IMR-90 (cell line): Measurements from ENCODE around the gene PRKAG1. TPM values are rescaled to one million over a fixed set of nuclear protein-coding genes. Genes with fewer than 3 reads are reported as not detected.
A peak's percentile ranks its signal among the peaks of the same experiment; 100 is the strongest.

ENCODE experiments used
- ATAC-seq: fragments of 200-7000 bp; cut with Tn5 transposase; 2 replicates; pipeline ENCODE4 v1.9.1; 2020; ENCODE audit warnings: low read depth, mild to moderate bottlenecking, moderate library complexity
- BruUV-seq: library from RNA; stranded (reverse); fragments of 400-500 nt; replicated peaks from 2 replicates; lab custom pipeline; 2021; lab: Mats Ljungman, UMichigan
- CTCF ChIA-PET: fragments of 300-600 bp; formaldehyde crosslinking; extraction: SDS; loops from one replicate; lab custom pipeline; 2021; ENCODE audit warnings: antibody characterized with exemption; lab: Yijun Ruan, JAX
- POLR2A ChIA-PET: fragments of 300-600 bp; sonication (Branson Sonifier 250); formaldehyde crosslinking; loops from one replicate; lab custom pipeline; 2022; ENCODE audit warnings: antibody characterized with exemption; ENCODE audit not compliant: unreplicated experiment; lab: Charles Lee
- DNase-seq: peaks from one replicate; pipeline ENCODE4 v3.0.0; 2013
- H2AFZ ChIP-seq: replicated peaks from 2 replicates; pipeline ENCODE3; 2013; ENCODE audit warnings: low read length, mild to moderate bottlenecking; ENCODE audit not compliant: poor library complexity
- H2AK5ac ChIP-seq: 2 replicates; pipeline ENCODE4 v1.6.1; 2013; ENCODE audit warnings: low read depth, low read length, inconsistent platforms
- H2AK9ac ChIP-seq: replicated peaks from 2 replicates; pipeline ENCODE3; 2013; ENCODE audit warnings: mild to moderate bottlenecking, low read depth, low read length, moderate library complexity; ENCODE audit not compliant: poor library complexity
- H2BK120ac ChIP-seq: 2 replicates; pipeline ENCODE4 v1.6.1; 2013; ENCODE audit warnings: low read depth, low read length, inconsistent platforms
- H2BK15ac ChIP-seq: 3 replicates; pipeline ENCODE4 v1.6.1; 2013; ENCODE audit warnings: low read depth, low read length, inconsistent platforms
- H2BK20ac ChIP-seq: 2 replicates; pipeline ENCODE4 v1.6.1; 2013; ENCODE audit warnings: low read depth, mild to moderate bottlenecking, inconsistent platforms, low read length, moderate library complexity
- H2BK5ac ChIP-seq: 2 replicates; pipeline ENCODE4 v1.6.1; 2013; ENCODE audit warnings: mild to moderate bottlenecking, low read depth, low read length, inconsistent platforms; ENCODE audit not compliant: poor library complexity, severe bottlenecking
- H3K14ac ChIP-seq: replicated peaks from 2 replicates; pipeline ENCODE4 v1.6.1; 2013; ENCODE audit warnings: low read depth, low read length, inconsistent platforms
- H3K18ac ChIP-seq: 2 replicates; pipeline ENCODE4 v1.6.1; 2013; ENCODE audit warnings: low read depth, low read length, control low read depth
- H3K23ac ChIP-seq: 2 replicates; pipeline ENCODE4 v1.6.1; 2013; ENCODE audit warnings: low read depth, low read length, inconsistent platforms
- H3K27ac ChIP-seq: 2 replicates; pipeline ENCODE4 v1.5.1; 2013; ENCODE audit warnings: mild to moderate bottlenecking, control low read depth, low read length; ENCODE audit not compliant: insufficient read depth
- H3K27me3 ChIP-seq: 2 replicates; pipeline ENCODE4 v1.6.1; 2013; ENCODE audit warnings: low read length; ENCODE audit not compliant: control insufficient read depth, insufficient read depth
- H3K36me3 ChIP-seq: 2 replicates; pipeline ENCODE4 v1.6.1; 2013; ENCODE audit warnings: low read length, mixed read lengths; ENCODE audit not compliant: control insufficient read depth, insufficient read depth
- H3K4ac ChIP-seq: 2 replicates; pipeline ENCODE4 v1.6.1; 2013; ENCODE audit warnings: low read depth, low read length, inconsistent platforms
- H3K4me1 ChIP-seq: 2 replicates; pipeline ENCODE4 v1.6.1; 2013; ENCODE audit warnings: low read length, mixed read lengths; ENCODE audit not compliant: control insufficient read depth, insufficient read depth
- H3K4me2 ChIP-seq: 2 replicates; pipeline ENCODE4 v1.6.1; 2013; ENCODE audit warnings: low read depth, mild to moderate bottlenecking, control low read depth, low read length, moderate library complexity
- H3K4me3 ChIP-seq: 2 replicates; pipeline ENCODE4 v1.5.1; 2013; ENCODE audit warnings: low read depth, mild to moderate bottlenecking, control low read depth, low read length, moderate library complexity; ENCODE audit not compliant: insufficient read depth
- H3K56ac ChIP-seq: 2 replicates; pipeline ENCODE4 v1.6.1; 2013; ENCODE audit warnings: low read length, inconsistent platforms; ENCODE audit not compliant: insufficient read depth; ENCODE audit errors: extremely low read depth
- H3K79me1 ChIP-seq, 2 experiments: 2 replicates each; pipeline ENCODE4 v1.6.1; 2013; ENCODE audit warnings: low read length in 2 of 2, inconsistent platforms in 1 of 2, low read depth in 1 of 2
- H3K9ac ChIP-seq: 2 replicates; pipeline ENCODE4 v1.6.1; 2013; ENCODE audit warnings: low read depth, low read length, control low read depth
- H3K9me1 ChIP-seq: 2 replicates; pipeline ENCODE4 v1.6.1; 2013; ENCODE audit warnings: low read length, inconsistent platforms; ENCODE audit not compliant: insufficient read depth
- H3K9me3 ChIP-seq: 2 replicates; pipeline ENCODE4 v1.6.1; 2013; ENCODE audit warnings: low read length; ENCODE audit not compliant: control insufficient read depth, insufficient read depth
- H4K20me1 ChIP-seq: 2 replicates; pipeline ENCODE4 v1.6.1; 2013; ENCODE audit warnings: low read length, inconsistent platforms; ENCODE audit not compliant: insufficient read depth
- H4K5ac ChIP-seq: 2 replicates; pipeline ENCODE4 v1.6.1; 2013; ENCODE audit warnings: mild to moderate bottlenecking, low read depth, low read length, control low read depth
- H4K8ac ChIP-seq, 2 experiments: 2 replicates each; pipeline ENCODE4 v1.6.1; 2013; ENCODE audit warnings: low read depth in 2 of 2, low read length in 2 of 2, control low read depth in 1 of 2, inconsistent platforms in 1 of 2
- H4K91ac ChIP-seq: 2 replicates; pipeline ENCODE4 v1.6.1; 2013; ENCODE audit warnings: low read depth, low read length, inconsistent platforms; ENCODE audit not compliant: insufficient read depth
- BHLHE40 ChIP-seq: fragments of 150-350 bp; IDR thresholded peaks from 2 replicates; pipeline ENCODE4 v1.6.1; 2016; ENCODE audit warnings: mild to moderate bottlenecking, low read depth, low read length
- CEBPB ChIP-seq: IDR thresholded peaks from 2 replicates; pipeline ENCODE4 v1.6.1; 2012; ENCODE audit warnings: low read depth, low read length, improper control_type of control experiment
- CHD1 ChIP-seq: IDR thresholded peaks from 2 replicates; pipeline ENCODE4 v1.6.1; 2012; ENCODE audit warnings: low read depth, low read length, improper control_type of control experiment
- CTCF ChIP-seq: conservative IDR thresholded peaks from 2 replicates; pipeline ENCODE4 v1.5.1; 2012; ENCODE audit warnings: mild to moderate bottlenecking, low read depth, low read length, improper control_type of control experiment
- FOS ChIP-seq: fragments of 150-350 bp; IDR thresholded peaks from 2 replicates; pipeline ENCODE4 v1.6.1; 2016; ENCODE audit warnings: low read depth, low read length
- MAFK ChIP-seq: IDR thresholded peaks from 2 replicates; pipeline ENCODE4 v1.6.1; 2012; ENCODE audit warnings: low read depth, low read length, improper control_type of control experiment
- MAZ ChIP-seq: IDR thresholded peaks from 2 replicates; pipeline ENCODE4 v1.6.1; 2012; ENCODE audit warnings: low read depth, mild to moderate bottlenecking, low read length, improper control_type of control experiment, moderate library complexity, borderline replicate concordance
- RAD21 ChIP-seq: IDR thresholded peaks from 2 replicates; pipeline ENCODE4 v1.6.1; 2012; ENCODE audit warnings: low read length, improper control_type of control experiment
- RCOR1 ChIP-seq: IDR thresholded peaks from 2 replicates; pipeline ENCODE4 v1.6.1; 2012; ENCODE audit warnings: mild to moderate bottlenecking, low read length, improper control_type of control experiment; ENCODE audit not compliant: insufficient replicate concordance
- RFX5 ChIP-seq: IDR thresholded peaks from 2 replicates; pipeline ENCODE4 v1.8.0; 2012; ENCODE audit warnings: low read depth, mild to moderate bottlenecking, low read length, moderate library complexity
- SMC3 ChIP-seq: fragments of 150-350 bp; IDR thresholded peaks from 2 replicates; pipeline ENCODE4 v1.6.1; 2016; ENCODE audit warnings: low read depth, mild to moderate bottlenecking, antibody characterized with exemption, low read length, moderate library complexity
- WGBS, 2 experiments: methylation state at CpG; one replicate each; pipeline versions ENCODE4 v1.1.5 to v1.1.7; 2013; ENCODE audit warnings: missing lambda C conversion rate in 2 of 2; ENCODE audit not compliant: insufficient read length in 1 of 2; ENCODE audit errors: extremely low coverage in 2 of 2; 5-methylcytosine and 5-hydroxymethylcytosine counted together
- dilution Hi-C: fragments of 300-500 bp; cut with HindIII; formaldehyde crosslinking; loops from one replicate; pipeline ENCODE4 v1.14.3; 2018; ENCODE audit warnings: low sequenced_read_pairs; ENCODE audit not compliant: unreplicated experiment
- in situ Hi-C: fragments of 300-500 bp; cut with MboI; formaldehyde crosslinking; loops from 3 replicates; pipeline ENCODE4 v1.14.3; 2019; ENCODE audit warnings: low sequenced_read_pairs, inconsistent platforms, mixed read lengths
- intact Hi-C: fragments of 100-400 bp; cut with micrococcal nuclease; formaldehyde crosslinking; loops from 2 replicates; pipeline ENCODE4 v1.10.0; 2022
- polyA plus RNA-seq, 3 experiments: library from polyadenylated mRNA; depleted of rRNA; stranded (reverse); fragments of >200 nt; gene quantifications; 2 replicates each; pipeline ENCODE4 v1.2.3, GENCODE V29; 2012; ENCODE audit warnings: low replicate concordance in 1 of 3
- total RNA-seq: library from RNA; depleted of rRNA; stranded (reverse); fragments of >200 nt; gene quantifications from 2 replicates; pipeline ENCODE4 v1.2.3, GENCODE V29; 2012

PRKAG1 gene
- total and polyA plus RNA-seq, 2 of the 4 experiments (the other 2 are of a cell fraction) = 81.1 to 106 TPM

- Histone ChIP-seq H4K5ac (no peak overlapping the region), H3K23ac (peak overlapping the region; percentile 71; the same call in 1 of the 2 replicates), H3K14ac (no peak overlapping the region), H3K4me2 (peak overlapping the region; percentile 97), H4K20me1 (peaks cover 82% of the 10 kb centered on the region), H3K4me3 (no peak overlapping the region), H4K91ac (no peak overlapping the region), H2BK20ac (no peak overlapping the region), H3K27ac (no peak overlapping the region), H4K8ac (no peak overlapping the region), H2AFZ (peak overlapping the region; percentile 59), H3K79me1 (peaks cover 14 to 78% of the 10 kb centered on the region in 2 experiments; a peak in 3 of 4 replicates), H2AK5ac (no peak overlapping the region), H3K9me3 (no peaks in the 10 kb centered on the region), H2BK120ac (no peak overlapping the region), H3K18ac (no peak overlapping the region), H3K56ac (no peak overlapping the region), H2BK15ac (no peak overlapping the region), H3K27me3 (no peaks in the 10 kb centered on the region), H2BK5ac (no peak overlapping the region), H3K9ac (no peak overlapping the region), H3K9me1 (peaks cover 24% of the 10 kb centered on the region), H2AK9ac (no peak overlapping the region), H3K4me1 (peaks cover 7% of the 10 kb centered on the region), H3K36me3 (peaks cover 40% of the 10 kb centered on the region), H3K4ac (no peak overlapping the region)
- no TSS peak for BruUV-seq
- DNase-seq = peak; percentile 82
- peak; percentile 36 for ATAC-seq
- CTCF ChIA-PET = no interaction called here
- in situ Hi-C loops (no loop called here), intact Hi-C loops (no loop called here), dilution Hi-C loops (no loop called here)
- POLR2A ChIA-PET = interaction anchor here (0.6 kb wide), 1 partner anchor 1630 kb away, joined by 3 read pairs; no protein-coding TSS in a partner anchor
- WGBS, 2 experiments = 86% methylated on average over 1 of the region's 7 CpGs; no CpG with 5 or more reads in 1 of the 2 experiments
- TF ChIP-seq CHD1 = no peak
- no peak for TF ChIP-seq CEBPB
- TF ChIP-seq MAZ = no peak
- TF ChIP-seq SMC3 = no peak
- no peak for TF ChIP-seq FOS
- TF ChIP-seq RAD21 = no peak
- no peak for TF ChIP-seq MAFK
- no peak for TF ChIP-seq RFX5
- no peak for TF ChIP-seq BHLHE40
- no peak for TF ChIP-seq RCOR1
- no peak for TF ChIP-seq CTCF
These were observed 37.6 kb upstream of the PRKAG1 start for GRCh38 chr12:49055978-49056754.
